Measurements from ENCODE around the gene ZNF281. TPM values are rescaled to one million over a fixed set of nuclear protein-coding genes. Genes with fewer than 3 reads are reported as not detected.
A peak's percentile ranks its signal among the peaks of the same experiment; 100 is the strongest.

The ZNF281 gene
- total RNA-seq, 1 donor, result 45.6 TPM

DNA sequence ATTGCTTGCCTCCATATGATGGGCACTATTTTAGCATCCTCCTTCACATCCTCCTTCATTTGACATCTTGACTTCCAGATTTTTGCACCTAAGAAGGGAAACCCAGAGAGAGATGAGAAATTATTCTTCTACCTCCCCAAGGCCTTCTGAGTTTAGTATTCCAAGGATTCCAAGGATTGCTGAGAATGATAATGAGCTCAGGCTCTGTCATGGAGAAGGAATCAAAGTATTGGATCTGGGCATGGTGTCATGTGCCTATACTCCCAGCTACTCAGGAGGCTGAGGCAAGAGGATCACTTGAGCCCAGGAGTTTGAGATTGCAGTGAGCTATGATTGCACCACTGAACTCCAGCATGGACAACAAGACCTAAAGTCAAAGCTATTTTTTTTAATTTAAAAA, 26.6 kb upstream of the ZNF281 start:
- H3K27ac ChIP-seq (ENCODE audit: low read depth, low read length), result peak overlapping the region; percentile 34
- no peaks in the 10 kb centered on the region for H3K9me3 ChIP-seq (ENCODE audit: low read depth, low read length)
- no peak for DNase-seq (ENCODE audit: insufficient read length, low spot score, missing footprints)
- H2AFZ ChIP-seq (ENCODE audit: low read length), result no peak overlapping the region
- H3K27me3 ChIP-seq (ENCODE audit: insufficient read depth, low read length), result no peaks in the 10 kb centered on the region
- H3K4me3 ChIP-seq (ENCODE audit: insufficient read depth, low read length), result no peak overlapping the region
- no peaks in the 10 kb centered on the region for H4K20me1 ChIP-seq (ENCODE audit: insufficient read depth, low read length)
- peaks cover 40% of the 10 kb centered on the region for H3K4me1 ChIP-seq (ENCODE audit: insufficient read depth, low read length)
- TF ChIP-seq, protein P1, sequence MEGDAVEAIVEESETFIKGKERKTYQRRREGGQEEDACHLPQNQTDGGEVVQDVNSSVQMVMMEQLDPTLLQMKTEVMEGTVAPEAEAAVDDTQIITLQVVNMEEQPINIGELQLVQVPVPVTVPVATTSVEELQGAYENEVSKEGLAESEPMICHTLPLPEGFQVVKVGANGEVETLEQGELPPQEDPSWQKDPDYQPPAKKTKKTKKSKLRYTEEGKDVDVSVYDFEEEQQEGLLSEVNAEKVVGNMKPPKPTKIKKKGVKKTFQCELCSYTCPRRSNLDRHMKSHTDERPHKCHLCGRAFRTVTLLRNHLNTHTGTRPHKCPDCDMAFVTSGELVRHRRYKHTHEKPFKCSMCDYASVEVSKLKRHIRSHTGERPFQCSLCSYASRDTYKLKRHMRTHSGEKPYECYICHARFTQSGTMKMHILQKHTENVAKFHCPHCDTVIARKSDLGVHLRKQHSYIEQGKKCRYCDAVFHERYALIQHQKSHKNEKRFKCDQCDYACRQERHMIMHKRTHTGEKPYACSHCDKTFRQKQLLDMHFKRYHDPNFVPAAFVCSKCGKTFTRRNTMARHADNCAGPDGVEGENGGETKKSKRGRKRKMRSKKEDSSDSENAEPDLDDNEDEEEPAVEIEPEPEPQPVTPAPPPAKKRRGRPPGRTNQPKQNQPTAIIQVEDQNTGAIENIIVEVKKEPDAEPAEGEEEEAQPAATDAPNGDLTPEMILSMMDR (IDR thresholded peaks at IDR 0.05; ENCODE audit: extremely low read depth, low read depth, low read length), result no peak
- no peaks in the 10 kb centered on the region for H3K79me2 ChIP-seq (ENCODE audit: insufficient read depth, low read length)
- H3K4me2 ChIP-seq (ENCODE audit: insufficient read depth, low read length), result no peak overlapping the region
- H3K36me3 ChIP-seq (ENCODE audit: insufficient read depth, low read length), result no peaks in the 10 kb centered on the region

DNA sequence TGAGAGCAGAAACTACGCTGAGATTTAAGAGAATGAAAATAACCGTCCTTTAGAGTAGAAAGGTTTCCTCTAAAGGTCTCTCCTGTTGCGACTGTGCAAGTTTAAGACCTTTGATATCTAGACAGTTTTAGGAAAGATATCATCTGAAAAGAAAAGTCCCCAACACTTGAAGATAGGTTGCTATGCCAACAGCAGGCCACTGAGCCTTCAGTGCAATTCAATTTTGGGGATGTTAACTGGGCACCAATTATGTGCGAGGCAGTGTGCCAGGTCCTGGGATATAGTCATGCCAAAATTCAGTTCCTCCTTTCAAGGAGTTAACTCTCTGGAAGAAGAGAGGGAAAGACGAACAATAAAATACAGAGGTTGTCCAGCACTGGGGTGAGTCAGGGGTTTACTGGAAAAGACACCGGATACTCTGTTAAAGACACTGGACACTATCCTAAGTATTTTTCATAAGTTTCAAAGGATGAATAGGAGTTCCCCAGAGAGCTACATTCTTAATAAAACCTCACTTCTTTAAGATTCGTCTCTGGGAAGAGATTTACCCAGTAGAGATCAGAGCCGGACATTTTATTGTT, 25.5 kb upstream of the ZNF281 start:
- Histone ChIP-seq H4K20me1 (ENCODE audit: insufficient read depth, low read length) (no peaks in the 10 kb centered on the region), H3K27me3 (ENCODE audit: insufficient read depth, low read length) (no peaks in the 10 kb centered on the region), H3K4me2 (ENCODE audit: insufficient read depth, low read length) (peak overlapping the region; percentile 20), H3K4me3 (ENCODE audit: insufficient read depth, low read length) (no peak overlapping the region), H3K27ac (ENCODE audit: low read depth, low read length) (peak overlapping the region; percentile 49), H3K4me1 (ENCODE audit: insufficient read depth, low read length) (peaks cover 41% of the 10 kb centered on the region), H3K36me3 (ENCODE audit: insufficient read depth, low read length) (no peaks in the 10 kb centered on the region), H2AFZ (ENCODE audit: low read length) (no peak overlapping the region), H3K79me2 (ENCODE audit: insufficient read depth, low read length) (no peaks in the 10 kb centered on the region), H3K9me3 (ENCODE audit: low read depth, low read length) (no peaks in the 10 kb centered on the region)
- TF ChIP-seq, protein P1 (IDR thresholded peaks at IDR 0.05; ENCODE audit: extremely low read depth, low read depth, low read length), result no peak
- DNase-seq (ENCODE audit: insufficient read length, low spot score, missing footprints), result peak; percentile 3

DNA sequence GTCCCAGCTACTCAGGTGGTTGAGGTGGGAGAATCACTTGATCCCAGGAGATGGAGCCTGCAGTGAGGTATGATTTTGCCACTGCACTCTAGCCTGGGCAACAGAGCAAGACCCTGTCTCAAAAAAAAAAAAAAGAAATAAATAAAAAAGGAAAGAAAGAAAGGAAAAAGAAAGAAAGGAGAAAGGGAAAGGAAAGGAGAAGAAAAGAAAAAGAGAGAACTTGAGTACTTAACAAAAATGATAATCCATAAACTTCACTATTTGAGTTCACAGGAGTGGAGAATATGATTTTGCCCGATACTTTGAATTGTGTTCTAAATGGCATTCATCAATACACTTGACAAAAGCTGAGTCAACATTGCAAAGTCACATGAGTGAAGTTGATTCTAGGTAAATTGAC, 23.8 kb upstream of the ZNF281 start:
- no peaks in the 10 kb centered on the region for H3K36me3 ChIP-seq (ENCODE audit: insufficient read depth, low read length)

DNA sequence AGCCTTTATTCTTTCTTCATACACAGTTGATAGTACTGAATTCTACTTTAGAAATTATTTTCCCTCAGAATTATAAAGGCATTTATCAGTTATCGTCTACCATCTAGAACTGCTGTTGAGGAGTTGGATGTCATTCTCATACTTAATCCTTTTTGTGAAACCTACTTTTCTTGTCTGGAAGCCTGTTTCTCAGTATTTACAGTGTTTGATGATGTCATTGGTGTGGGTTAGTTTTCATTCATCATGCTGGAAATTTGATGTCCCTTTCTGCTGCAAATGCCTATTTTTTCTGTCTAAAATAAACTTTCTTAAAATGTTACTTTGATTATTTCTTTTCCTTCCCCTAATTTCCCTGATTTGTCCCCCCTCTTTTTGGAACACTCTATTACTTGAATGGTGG, 22.8 kb upstream of the ZNF281 start:
- Histone ChIP-seq H2AFZ (ENCODE audit: low read length) (no peak overlapping the region), H4K20me1 (ENCODE audit: insufficient read depth, low read length) (no peaks in the 10 kb centered on the region), H3K4me1 (ENCODE audit: insufficient read depth, low read length) (peaks cover 49% of the 10 kb centered on the region), H3K9me3 (ENCODE audit: low read depth, low read length) (no peaks in the 10 kb centered on the region), H3K27ac (ENCODE audit: low read depth, low read length) (peak overlapping the region; percentile 10), H3K36me3 (ENCODE audit: insufficient read depth, low read length) (no peaks in the 10 kb centered on the region), H3K79me2 (ENCODE audit: insufficient read depth, low read length) (no peaks in the 10 kb centered on the region), H3K27me3 (ENCODE audit: insufficient read depth, low read length) (no peaks in the 10 kb centered on the region), H3K4me3 (ENCODE audit: insufficient read depth, low read length) (no peak overlapping the region), H3K4me2 (ENCODE audit: insufficient read depth, low read length) (no peak overlapping the region)
- no peak for DNase-seq (ENCODE audit: insufficient read length, low spot score, missing footprints)
- TF ChIP-seq, protein P1 (IDR thresholded peaks at IDR 0.05; ENCODE audit: extremely low read depth, low read depth, low read length), result no peak

More for the DNA sequence above, 23.8 kb upstream of the ZNF281 start:
- H3K4me1 ChIP-seq (ENCODE audit: insufficient read depth, low read length), result peaks cover 48% of the 10 kb centered on the region
- no peak overlapping the region for H3K4me2 ChIP-seq (ENCODE audit: insufficient read depth, low read length)
- no peaks in the 10 kb centered on the region for H4K20me1 ChIP-seq (ENCODE audit: insufficient read depth, low read length)
- H3K27me3 ChIP-seq (ENCODE audit: insufficient read depth, low read length), result no peaks in the 10 kb centered on the region
- no peaks in the 10 kb centered on the region for H3K9me3 ChIP-seq (ENCODE audit: low read depth, low read length)
- TF ChIP-seq, protein P1 (IDR thresholded peaks at IDR 0.05; ENCODE audit: extremely low read depth, low read depth, low read length), result no peak
- H2AFZ ChIP-seq (ENCODE audit: low read length), result no peak overlapping the region
- no peaks in the 10 kb centered on the region for H3K79me2 ChIP-seq (ENCODE audit: insufficient read depth, low read length)
- no peak overlapping the region for H3K4me3 ChIP-seq (ENCODE audit: insufficient read depth, low read length)
- no peak for DNase-seq (ENCODE audit: insufficient read length, low spot score, missing footprints)
- no peak overlapping the region for H3K27ac ChIP-seq (ENCODE audit: low read depth, low read length)
